Measurements from ENCODE around the gene RAB5B. TPM values are rescaled to one million over a fixed set of nuclear protein-coding genes. Genes with fewer than 3 reads are reported as not detected.

RAB5B gene
- total RNA-seq, 2 donors from 2014 or later: 91.3 to 95.5 TPM

DNA sequence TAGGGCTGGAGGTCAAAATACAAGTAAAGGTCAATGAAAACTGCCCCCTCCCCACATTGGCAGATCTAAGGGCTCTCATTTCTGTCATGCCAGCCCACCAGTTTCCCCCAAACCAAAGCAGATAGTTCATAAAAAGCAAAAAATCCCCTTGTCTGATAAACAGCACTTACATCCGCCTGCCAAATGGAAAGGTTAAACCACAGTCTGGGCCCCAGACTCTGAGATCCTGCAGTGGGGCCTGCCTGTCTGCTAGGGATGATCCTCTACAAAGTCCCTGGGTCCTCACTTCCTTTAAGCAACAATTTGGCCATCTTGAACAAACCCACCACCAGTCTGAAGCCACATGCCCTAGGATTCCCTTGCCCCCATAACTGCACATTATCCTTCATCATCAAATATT lies 58.1 kb downstream of the RAB5B start:
- Mint-ChIP-seq H3K9me3 (no peaks in the 10 kb centered on the region), H3K36me3 (ENCODE audit: low read depth) (peaks cover 67% of the 10 kb centered on the region), H3K27ac (no peak overlapping the region), H3K4me3 (no peak overlapping the region), H3K27me3 (ENCODE audit: insufficient read depth) (no peaks in the 10 kb centered on the region), H3K4me1 (no peaks in the 10 kb centered on the region)
- H3K4me3 ChIP-seq (ENCODE audit: low read length): no peak overlapping the region
- DNase-seq: no peak
- TF ChIP-seq, protein P1, sequence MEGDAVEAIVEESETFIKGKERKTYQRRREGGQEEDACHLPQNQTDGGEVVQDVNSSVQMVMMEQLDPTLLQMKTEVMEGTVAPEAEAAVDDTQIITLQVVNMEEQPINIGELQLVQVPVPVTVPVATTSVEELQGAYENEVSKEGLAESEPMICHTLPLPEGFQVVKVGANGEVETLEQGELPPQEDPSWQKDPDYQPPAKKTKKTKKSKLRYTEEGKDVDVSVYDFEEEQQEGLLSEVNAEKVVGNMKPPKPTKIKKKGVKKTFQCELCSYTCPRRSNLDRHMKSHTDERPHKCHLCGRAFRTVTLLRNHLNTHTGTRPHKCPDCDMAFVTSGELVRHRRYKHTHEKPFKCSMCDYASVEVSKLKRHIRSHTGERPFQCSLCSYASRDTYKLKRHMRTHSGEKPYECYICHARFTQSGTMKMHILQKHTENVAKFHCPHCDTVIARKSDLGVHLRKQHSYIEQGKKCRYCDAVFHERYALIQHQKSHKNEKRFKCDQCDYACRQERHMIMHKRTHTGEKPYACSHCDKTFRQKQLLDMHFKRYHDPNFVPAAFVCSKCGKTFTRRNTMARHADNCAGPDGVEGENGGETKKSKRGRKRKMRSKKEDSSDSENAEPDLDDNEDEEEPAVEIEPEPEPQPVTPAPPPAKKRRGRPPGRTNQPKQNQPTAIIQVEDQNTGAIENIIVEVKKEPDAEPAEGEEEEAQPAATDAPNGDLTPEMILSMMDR (conservative IDR thresholded peaks at IDR 0.05): no peak
- H3K36me3 ChIP-seq (ENCODE audit: control insufficient read depth, insufficient read depth, low read length): peaks cover 31% of the 10 kb centered on the region
- no peaks in the 10 kb centered on the region for H3K9me3 ChIP-seq (ENCODE audit: control insufficient read depth, low read length)
- no peak overlapping the region for H3K9ac ChIP-seq (ENCODE audit: extremely low read depth, low read length, poor library complexity, severe bottlenecking)
- no peaks in the 10 kb centered on the region for H3K4me1 ChIP-seq (ENCODE audit: control insufficient read depth, insufficient read depth, low read length)
- no peaks in the 10 kb centered on the region for H3K27me3 ChIP-seq (ENCODE audit: control insufficient read depth, insufficient read depth, low read length, poor library complexity, severe bottlenecking)
- no peak overlapping the region for H3K27ac ChIP-seq (ENCODE audit: low read depth, low read length)
- WGBS, 2 experiments (ENCODE audit: insufficient coverage in 1 of 2, insufficient read length in 1 of 2): 84 to 100% methylated on average over 1 of the region's 1 CpG

DNA sequence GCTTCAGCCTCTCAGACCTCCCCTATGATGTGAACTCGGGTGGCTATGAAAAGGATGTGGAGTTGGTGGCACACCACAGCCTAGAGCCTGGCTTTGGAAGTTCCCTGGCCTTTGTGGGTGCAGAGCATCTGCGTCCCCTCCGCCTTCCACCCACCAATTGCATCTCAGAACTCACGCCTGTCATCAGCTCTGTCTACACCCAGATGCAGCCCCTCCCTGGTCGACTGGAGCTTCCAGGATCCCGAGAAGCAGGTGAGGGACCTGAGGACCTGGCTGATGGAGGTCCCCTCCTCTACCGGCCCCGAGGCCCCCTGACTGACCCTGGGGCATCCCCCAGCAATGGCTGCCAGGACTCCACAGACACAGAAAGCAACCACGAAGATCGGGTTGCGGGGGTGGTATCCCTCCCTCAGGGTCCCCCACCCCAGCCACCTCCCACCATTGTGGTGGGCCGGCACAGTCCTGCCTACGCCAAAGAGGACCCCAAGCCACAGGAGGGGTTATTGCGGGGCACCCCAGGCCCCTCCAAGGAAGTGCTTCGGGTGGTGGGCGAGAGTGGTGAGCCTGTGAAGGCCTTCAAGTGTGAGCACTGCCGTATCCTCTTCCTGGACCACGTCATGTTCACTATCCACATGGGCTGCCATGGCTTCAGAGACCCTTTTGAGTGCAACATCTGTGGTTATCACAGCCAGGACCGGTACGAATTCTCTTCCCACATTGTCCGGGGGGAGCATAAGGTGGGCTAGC lies 60.9 kb downstream of the RAB5B start:
- no peaks in the 10 kb centered on the region for H3K4me1 ChIP-seq (ENCODE audit: control insufficient read depth, insufficient read depth, low read length)
- Mint-ChIP-seq H3K4me1 (peaks cover 11% of the 10 kb centered on the region), H3K4me3 (no peak overlapping the region), H3K27me3 (ENCODE audit: insufficient read depth) (no peaks in the 10 kb centered on the region), H3K36me3 (ENCODE audit: low read depth) (peaks cover 47% of the 10 kb centered on the region), H3K9me3 (no peaks in the 10 kb centered on the region), H3K27ac (no peak overlapping the region)
- H3K27ac ChIP-seq (ENCODE audit: low read depth, low read length): no peak overlapping the region
- peaks cover 24% of the 10 kb centered on the region for H3K36me3 ChIP-seq (ENCODE audit: control insufficient read depth, insufficient read depth, low read length)
- DNase-seq: no peak
- H3K9me3 ChIP-seq (ENCODE audit: control insufficient read depth, low read length): no peaks in the 10 kb centered on the region
- no peak overlapping the region for H3K9ac ChIP-seq (ENCODE audit: extremely low read depth, low read length, poor library complexity, severe bottlenecking)
- H3K27me3 ChIP-seq (ENCODE audit: control insufficient read depth, insufficient read depth, low read length, poor library complexity, severe bottlenecking): no peaks in the 10 kb centered on the region
- no peak overlapping the region for H3K4me3 ChIP-seq (ENCODE audit: low read length)
- 93 to 100% methylated on average over 9 to 21 of the region's 21 CpGs for WGBS, 2 experiments (ENCODE audit: insufficient coverage in 1 of 2, insufficient read length in 1 of 2)
- TF ChIP-seq, protein P1 (conservative IDR thresholded peaks at IDR 0.05): no peak

DNA sequence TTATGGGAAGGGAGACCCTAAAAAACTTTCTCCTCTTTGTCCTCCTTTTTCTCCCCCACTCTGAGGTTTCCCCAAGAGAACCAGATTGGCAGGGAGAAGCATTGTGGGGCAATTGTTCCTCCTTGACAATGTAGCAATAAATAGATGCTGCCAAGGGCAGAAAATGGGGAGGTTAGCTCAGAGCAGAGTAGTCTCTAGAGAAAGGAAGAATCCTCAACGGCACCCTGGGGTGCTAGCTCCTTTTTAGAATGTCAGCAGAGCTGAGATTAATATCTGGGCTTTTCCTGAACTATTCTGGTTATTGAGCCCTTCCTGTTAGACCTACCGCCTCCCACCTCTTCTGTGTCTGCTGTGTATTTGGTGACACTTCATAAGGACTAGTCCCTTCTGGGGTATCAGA lies 63.3 kb downstream of the RAB5B start:
- H3K27ac Mint-ChIP-seq: peak overlapping the region; percentile 39
- Histone ChIP-seq H3K9ac (ENCODE audit: extremely low read depth, low read length, poor library complexity, severe bottlenecking) (no peak overlapping the region), H3K27ac (ENCODE audit: low read depth, low read length) (no peak overlapping the region)

More for the DNA sequence above, 63.3 kb downstream of the RAB5B start:
- no peaks in the 10 kb centered on the region for H3K27me3 Mint-ChIP-seq (ENCODE audit: insufficient read depth)
- no peak overlapping the region for H3K4me3 Mint-ChIP-seq
- no peak overlapping the region for H3K4me3 ChIP-seq (ENCODE audit: low read length)
- H3K36me3 Mint-ChIP-seq (ENCODE audit: low read depth): peaks cover 34% of the 10 kb centered on the region
- H3K9me3 Mint-ChIP-seq: no peaks in the 10 kb centered on the region
- no peaks in the 10 kb centered on the region for H3K4me1 ChIP-seq (ENCODE audit: control insufficient read depth, insufficient read depth, low read length)
- TF ChIP-seq, protein P1 (conservative IDR thresholded peaks at IDR 0.05): no peak
- peaks cover 22% of the 10 kb centered on the region for H3K36me3 ChIP-seq (ENCODE audit: control insufficient read depth, insufficient read depth, low read length)
- DNase-seq: no peak
- peaks cover 11% of the 10 kb centered on the region for H3K4me1 Mint-ChIP-seq
- 97 to 100% methylated on average over 1 to 2 of the region's 2 CpGs for WGBS, 2 experiments (ENCODE audit: insufficient coverage in 1 of 2, insufficient read length in 1 of 2)
- H3K27me3 ChIP-seq (ENCODE audit: control insufficient read depth, insufficient read depth, low read length, poor library complexity, severe bottlenecking): no peaks in the 10 kb centered on the region
- H3K9me3 ChIP-seq (ENCODE audit: control insufficient read depth, low read length): no peaks in the 10 kb centered on the region

Measured in endodermal cell (in vitro differentiated cells).